ENCODE measurements around the gene PPEF1.

GRCh38 chrX:18692541-18692940 is 14.9 kb upstream of the PPEF1 start:
- no peak for TF ChIP-seq POLR2AphosphoS5 (IDR thresholded peaks at IDR 0.05; ENCODE audit: low read depth, low read length)
- no peak for TF ChIP-seq POLR2A (IDR thresholded peaks at IDR 0.05; ENCODE audit: low read depth, low read length)

Data from GM12892 (cell line).